H1 (cell line): ENCODE measurements around the gene UNK. TPM values are rescaled to one million over a fixed set of nuclear protein-coding genes. Genes with fewer than 3 reads are reported as not detected.
A peak's percentile ranks its signal among the peaks of the same experiment; 100 is the strongest.

Source experiments
- CTCF ChIA-PET: fragments of 300-600 bp; sonication (Branson Sonifier 250); formaldehyde crosslinking; loops from one replicate; lab custom pipeline; 2021; ENCODE audit not compliant: partially characterized antibody; lab: Charles Lee
- POLR2A ChIA-PET: fragments of 300-600 bp; sonication (Branson Sonifier 250); formaldehyde crosslinking; loops from one replicate; lab custom pipeline; 2021; ENCODE audit warnings: inconsistent platforms; ENCODE audit not compliant: partially characterized antibody; lab: Charles Lee
- DNase-seq, 2 experiments: peaks; one replicate each; pipeline versions ENCODE4 v3.0.0 to v3.0.0-alpha.2; 2010 to 2022; ENCODE audit warnings: low spot score in 2 of 2, low read depth in 1 of 2, mixed read lengths in 1 of 2
- FAIRE-seq: peaks from 2 replicates; lab custom pipeline; 2011; peaks lifted over from hg19 to GRCh38; lab: Jason Lieb, UNC
- H2AFZ ChIP-seq: 2 replicates; pipeline ENCODE4 v1.8.1; 2012; ENCODE audit warnings: low read length, inconsistent platforms
- H2AK5ac ChIP-seq: 2 replicates; pipeline ENCODE4 v1.6.1; 2013; ENCODE audit warnings: low read depth, low read length
- H2BK120ac ChIP-seq: replicated peaks from 2 replicates; pipeline ENCODE3; 2013; ENCODE audit warnings: low read depth, low read length, inconsistent platforms
- H2BK12ac ChIP-seq: 2 replicates; pipeline ENCODE4 v1.6.1; 2013; ENCODE audit warnings: low read depth, low read length
- H2BK15ac ChIP-seq: 2 replicates; pipeline ENCODE4 v1.6.1; 2013; ENCODE audit warnings: low read length
- H2BK20ac ChIP-seq: 2 replicates; pipeline ENCODE4 v1.6.1; 2013; ENCODE audit warnings: low read length
- H2BK5ac ChIP-seq: 2 replicates; pipeline ENCODE4 v1.6.1; 2013; ENCODE audit warnings: low read depth, low read length
- H3K14ac ChIP-seq: 2 replicates; pipeline ENCODE4 v1.6.1; 2013; ENCODE audit warnings: inconsistent platforms; ENCODE audit not compliant: insufficient read length
- H3K18ac ChIP-seq: 2 replicates; pipeline ENCODE4 v1.6.1; 2013; ENCODE audit warnings: low read length; ENCODE audit errors: extremely low read depth
- H3K23ac ChIP-seq: 2 replicates; pipeline ENCODE4 v1.6.1; 2013; ENCODE audit warnings: inconsistent platforms; ENCODE audit not compliant: insufficient read length
- H3K23me2 ChIP-seq: 2 replicates; pipeline ENCODE4 v1.6.1; 2013; ENCODE audit warnings: low read depth, low read length
- H3K27ac ChIP-seq: 2 replicates; pipeline ENCODE4 v1.6.1; 2011; ENCODE audit warnings: low read depth, low read length, inconsistent platforms
- H3K27me3 ChIP-seq, 4 experiments: replicated peaks in 1 of 4; 1 replicate in 1 of 4; 2 replicates in 3 of 4; pipeline versions ENCODE4 v1.6.1 to v1.8.1; 2011 to 2013; ENCODE audit warnings: low read length in 3 of 4, mild to moderate bottlenecking in 3 of 4, inconsistent platforms in 2 of 4, mixed read lengths in 2 of 4, moderate library complexity in 1 of 4; ENCODE audit not compliant: control insufficient read depth in 3 of 4, insufficient read depth in 3 of 4; ENCODE audit errors: extremely low read depth in 1 of 4
- H3K36me3 ChIP-seq, 4 experiments: 2 replicates each; pipeline versions ENCODE4 v1.6.1 to v1.8.1; 2011 to 2013; ENCODE audit warnings: mild to moderate bottlenecking in 4 of 4, low read length in 3 of 4, moderate library complexity in 2 of 4, control low read depth in 1 of 4, inconsistent platforms in 1 of 4; ENCODE audit not compliant: insufficient read depth in 4 of 4, control insufficient read depth in 2 of 4
- H3K4ac ChIP-seq: replicated peaks from 2 replicates; pipeline ENCODE3; 2013; ENCODE audit warnings: low read length, low read depth, mixed read lengths, inconsistent platforms; ENCODE audit not compliant: insufficient read length
- H3K4me1 ChIP-seq, 4 experiments: replicated peaks in 1 of 4; 1 replicate in 1 of 4; 2 replicates in 3 of 4; pipeline versions ENCODE4 v1.6.1 to v1.8.1; 2011 to 2013; ENCODE audit warnings: low read length in 3 of 4, inconsistent platforms in 2 of 4, mixed read lengths in 1 of 4; ENCODE audit not compliant: insufficient read depth in 4 of 4, control insufficient read depth in 3 of 4
- H3K4me2 ChIP-seq, 2 experiments: 2 replicates each; pipeline versions ENCODE4 v1.6.1 to v1.8.1; 2011 to 2013; ENCODE audit warnings: low read depth in 2 of 2, low read length in 2 of 2, control low read depth in 1 of 2, inconsistent platforms in 1 of 2, mild to moderate bottlenecking in 1 of 2; ENCODE audit not compliant: insufficient read depth in 1 of 2
- H3K4me3 ChIP-seq, 4 experiments: fragments of 200-600, 300-600 bp in 1 of 4; sonication (generic), shearing (Covaris generic), sonication (Bioruptor Twin) in 1 of 4; 2 replicates each; pipeline versions ENCODE4 v1.5.1 to v1.8.1; 2011 to 2016; ENCODE audit warnings: low read length in 4 of 4, low read depth in 3 of 4, control low read depth in 2 of 4, inconsistent platforms in 2 of 4, mild to moderate bottlenecking in 2 of 4, mixed read lengths in 1 of 4, moderate library complexity in 1 of 4; ENCODE audit not compliant: insufficient read depth in 2 of 4; ENCODE audit errors: extremely low read depth in 1 of 4
- H3K56ac ChIP-seq: replicated peaks from 2 replicates; pipeline ENCODE3; 2013; ENCODE audit warnings: low read depth, mild to moderate bottlenecking, mixed read lengths, low read length, inconsistent platforms; ENCODE audit not compliant: insufficient read length
- H3K79me1 ChIP-seq: 2 replicates; pipeline ENCODE4 v1.6.1; 2013; ENCODE audit warnings: low read depth, low read length, control low read depth
- H3K79me2 ChIP-seq, 2 experiments: 2 replicates each; pipeline versions ENCODE4 v1.6.1 to v1.8.1; 2012 to 2013; ENCODE audit warnings: low read length in 2 of 2, mild to moderate bottlenecking in 2 of 2, inconsistent platforms in 1 of 2; ENCODE audit not compliant: insufficient read depth in 2 of 2, control insufficient read depth in 1 of 2
- H3K9ac ChIP-seq, 4 experiments: replicated peaks in 1 of 4; 1 replicate in 1 of 4; 2 replicates in 3 of 4; pipeline versions ENCODE4 v1.6.1 to v1.8.1; 2011 to 2013; ENCODE audit warnings: low read depth in 3 of 4, low read length in 3 of 4, control low read depth in 2 of 4, mild to moderate bottlenecking in 2 of 4, moderate library complexity in 2 of 4, inconsistent platforms in 1 of 4; ENCODE audit errors: extremely low read depth in 1 of 4
- H3K9me3 ChIP-seq, 2 experiments: 2 replicates each; pipeline versions ENCODE4 v1.6.1 to v1.8.1; 2012 to 2013; ENCODE audit warnings: mild to moderate bottlenecking in 2 of 2, moderate library complexity in 2 of 2, control low read depth in 1 of 2, inconsistent platforms in 1 of 2, low read depth in 1 of 2, low read length in 1 of 2, mixed read lengths in 1 of 2; ENCODE audit not compliant: insufficient read depth in 2 of 2
- H4K20me1 ChIP-seq, 2 experiments: replicated peaks in 1 of 2; 2 replicates each; pipeline versions ENCODE3 to v1.8.1; 2011 to 2013; ENCODE audit warnings: inconsistent platforms in 2 of 2, low read length in 2 of 2, mild to moderate bottlenecking in 1 of 2; ENCODE audit not compliant: insufficient read depth in 2 of 2, control insufficient read depth in 1 of 2
- H4K5ac ChIP-seq: 2 replicates; pipeline ENCODE4 v1.6.1; 2013; ENCODE audit warnings: low read length, low read depth, mixed read lengths, inconsistent platforms; ENCODE audit not compliant: insufficient read length
- H4K8ac ChIP-seq: 2 replicates; pipeline ENCODE4 v1.8.0; 2013; ENCODE audit warnings: mild to moderate bottlenecking, moderate library complexity, low read length, inconsistent platforms; ENCODE audit not compliant: insufficient read depth; ENCODE audit errors: extremely low read depth
- H4K91ac ChIP-seq: replicated peaks from 2 replicates; pipeline ENCODE3; 2013; ENCODE audit warnings: low read length, mixed read lengths, inconsistent platforms; ENCODE audit not compliant: insufficient read length
- CBX5 ChIP-seq: fragments of 300-800, 300-1000 bp; sonication (generic); IDR thresholded peaks from 2 replicates; pipeline ENCODE4 v1.7.1; 2016; ENCODE audit warnings: antibody characterized with exemption, low read length, low read depth
- CREB1 ChIP-seq: IDR thresholded peaks from 2 replicates; pipeline ENCODE4 v1.6.1; 2012; ENCODE audit warnings: inconsistent platforms
- CTBP2 ChIP-seq: IDR thresholded peaks from 2 replicates; pipeline ENCODE4 v1.7.0; 2011; ENCODE audit warnings: borderline replicate concordance, mild to moderate bottlenecking, moderate library complexity, mixed read lengths, low read length; ENCODE audit not compliant: insufficient read depth, insufficient read length
- E2F6 ChIP-seq: IDR thresholded peaks from 2 replicates; pipeline ENCODE4 v1.6.1; 2012; ENCODE audit warnings: inconsistent platforms
- FOSL1 ChIP-seq: IDR thresholded peaks from 2 replicates; pipeline ENCODE4 v1.6.1; 2011; ENCODE audit warnings: mild to moderate bottlenecking, low read depth, low read length, moderate library complexity; ENCODE audit not compliant: insufficient read depth
- GABPA ChIP-seq: IDR thresholded peaks from 2 replicates; pipeline ENCODE4 v1.6.1; 2011; ENCODE audit warnings: mild to moderate bottlenecking, low read length, moderate library complexity, borderline replicate concordance; ENCODE audit not compliant: insufficient read depth
- SRF ChIP-seq: IDR thresholded peaks from 2 replicates; pipeline ENCODE4 v1.6.1; 2011; ENCODE audit warnings: mild to moderate bottlenecking, low read depth, low read length, moderate library complexity
- TCF12 ChIP-seq: IDR thresholded peaks from 2 replicates; pipeline ENCODE4 v1.6.1; 2011; ENCODE audit warnings: low read depth, mild to moderate bottlenecking, low read length
- TEAD4 ChIP-seq: IDR thresholded peaks from 2 replicates; pipeline ENCODE4 v1.6.1; 2012; ENCODE audit warnings: low read depth, low read length, inconsistent platforms, mixed read lengths
- WGBS, 2 experiments: shearing (Covaris generic) in 1 of 2; methylation state at CpG; one replicate each; pipeline versions ENCODE4 v1.1.6 to v1.1.7; 2013 to 2015; ENCODE audit warnings: low lambda C conversion rate in 2 of 2, mixed read lengths in 2 of 2, inconsistent platforms in 1 of 2, low coverage in 1 of 2, missing lambda C conversion rate in 1 of 2; ENCODE audit not compliant: insufficient replicate concordance in 2 of 2, insufficient coverage in 1 of 2, insufficient read length in 1 of 2; ENCODE audit errors: extremely low coverage in 1 of 2, missing lambda C conversion rate in 1 of 2; 5-methylcytosine and 5-hydroxymethylcytosine counted together
- polyA plus RNA-seq, 7 experiments: library from polyadenylated mRNA; depleted of rRNA in 3 of 7; stranded (reverse) in 5 of 7; unstranded in 2 of 7; fragments of >200 nt in 5 of 7; fragments of 200-250 nt in 2 of 7; gene quantifications; 1 replicate in 5 of 7; 2 replicates in 1 of 7; 4 replicates in 1 of 7; pipeline versions ENCODE4 v1.2.1 to v1.2.3, GENCODE V29; 2011 to 2013; ENCODE audit warnings: missing spikeins in 2 of 7, mixed read lengths in 2 of 7
- total RNA-seq: library from RNA; stranded (reverse); fragmentation: NEBNext Ultra II Directional; extraction: Animal tissue kit (Norgen Biotek cat#: 25700); gene quantifications from 2 replicates; pipeline ENCODE4 v1.2.1, GENCODE V29; 2021
- TF ChIP-seq, protein P1 (sequence below), 3 experiments: IDR thresholded peaks; 1 replicate in 2 of 3; 2 replicates in 1 of 3; pipeline versions ENCODE4 v1.5.1 to v1.6.1; 2011; ENCODE audit warnings: low read length in 3 of 3, mild to moderate bottlenecking in 3 of 3, inconsistent platforms in 2 of 3, low read depth in 1 of 3, moderate library complexity in 1 of 3; ENCODE audit not compliant: insufficient read depth in 1 of 3; ENCODE audit errors: control extremely low read depth in 1 of 3

Gene UNK
- total and polyA plus RNA-seq, 2 of the 8 experiments (the other 6 are each of a cell fraction or from before 2014, with no cell fraction given) = 24.2 to 33.3 TPM

DNA sequence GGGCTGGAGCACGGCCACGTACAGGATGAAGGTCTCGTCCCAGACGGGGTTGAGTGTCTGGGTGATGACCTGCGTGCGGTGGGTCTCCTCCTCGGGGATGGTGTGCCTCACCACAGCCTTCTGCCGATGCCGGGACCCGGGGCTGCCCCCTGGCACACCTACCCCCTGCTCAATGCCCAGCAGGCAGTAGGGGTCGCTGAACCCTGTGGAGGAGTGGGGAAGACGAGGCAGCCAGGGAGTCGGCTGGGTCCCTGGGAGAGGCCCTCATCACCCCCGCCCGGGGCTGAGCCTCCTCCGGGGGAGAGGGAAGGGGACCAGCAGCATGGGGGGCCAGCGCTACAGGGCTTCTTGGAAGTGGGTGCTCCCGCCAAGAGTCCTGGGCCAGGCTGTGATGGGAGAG lies 57.8 kb downstream of the UNK start:
- H4K5ac ChIP-seq = no peak overlapping the region
- no peaks in the 10 kb centered on the region for H3K79me1 ChIP-seq
- no peak overlapping the region for H3K23ac ChIP-seq
- H3K79me2 ChIP-seq = no peaks in the 10 kb centered on the region
- H3K9me3 ChIP-seq = no peaks in the 10 kb centered on the region
- no peaks in the 10 kb centered on the region for H3K23me2 ChIP-seq
- peaks cover 0 to 8% (median 6%) of the 10 kb centered on the region in 4 experiments; a peak in 4 of 7 replicates for H3K4me1 ChIP-seq
- no peak overlapping the region for H3K4me3 ChIP-seq
- POLR2A ChIA-PET = interaction anchor here (4.2 kb wide), 1 partner anchor 9 kb away, joined by 36 read pairs; no protein-coding TSS in a partner anchor
- no peak overlapping the region for H3K56ac ChIP-seq
- H3K27me3 ChIP-seq = no peaks in the 10 kb centered on the region
- H2AK5ac ChIP-seq = no peak overlapping the region
- DNase-seq (no peak), FAIRE-seq (no peak)
- H3K4me2 ChIP-seq = no peak overlapping the region
- H4K8ac ChIP-seq = peak overlapping the region; percentile 51; the same call in 1 of the 2 replicates
- no peak overlapping the region for H4K91ac ChIP-seq
- CTCF ChIA-PET = interaction anchor here (0.6 to 27.2 kb wide), 4 partner anchors 10 to 156 kb away, joined by 3 to 563 read pairs (median 82); partner anchors contain the start of gene WBP2
- no peak overlapping the region for H3K4ac ChIP-seq
- H3K14ac ChIP-seq = no peak overlapping the region
- H2AFZ ChIP-seq = no peak overlapping the region
- H3K36me3 ChIP-seq = peaks cover 2 to 10% (median 9%) of the 10 kb centered on the region in 4 experiments; a peak in 6 of 8 replicates
- H4K20me1 ChIP-seq = peaks cover 0 to 1% of the 10 kb centered on the region in 2 experiments
- H2BK12ac ChIP-seq = 0 out of 2 replicates have a peak overlapping the region, but pooled peaks have one; percentile 12
- no peak overlapping the region for H2BK20ac ChIP-seq
- 88% methylated on average over 17 of the region's 18 CpGs; no CpG with 5 or more reads in 1 of the 2 experiments for WGBS, 2 experiments
- H2BK15ac ChIP-seq = no peak overlapping the region
- no peak overlapping the region for H2BK5ac ChIP-seq
- no peak overlapping the region for H2BK120ac ChIP-seq
- no peak overlapping the region for H3K9ac ChIP-seq
- H3K27ac ChIP-seq = no peak overlapping the region
- no peak overlapping the region for H3K18ac ChIP-seq
- TF ChIP-seq CBX5 (no peak), TCF12 (no peak), E2F6 (no peak), GABPA (no peak), FOSL1 (no peak), TEAD4 (no peak), CREB1 (no peak), SRF (no peak), CTBP2 (no peak)
- TF ChIP-seq, protein P1, sequence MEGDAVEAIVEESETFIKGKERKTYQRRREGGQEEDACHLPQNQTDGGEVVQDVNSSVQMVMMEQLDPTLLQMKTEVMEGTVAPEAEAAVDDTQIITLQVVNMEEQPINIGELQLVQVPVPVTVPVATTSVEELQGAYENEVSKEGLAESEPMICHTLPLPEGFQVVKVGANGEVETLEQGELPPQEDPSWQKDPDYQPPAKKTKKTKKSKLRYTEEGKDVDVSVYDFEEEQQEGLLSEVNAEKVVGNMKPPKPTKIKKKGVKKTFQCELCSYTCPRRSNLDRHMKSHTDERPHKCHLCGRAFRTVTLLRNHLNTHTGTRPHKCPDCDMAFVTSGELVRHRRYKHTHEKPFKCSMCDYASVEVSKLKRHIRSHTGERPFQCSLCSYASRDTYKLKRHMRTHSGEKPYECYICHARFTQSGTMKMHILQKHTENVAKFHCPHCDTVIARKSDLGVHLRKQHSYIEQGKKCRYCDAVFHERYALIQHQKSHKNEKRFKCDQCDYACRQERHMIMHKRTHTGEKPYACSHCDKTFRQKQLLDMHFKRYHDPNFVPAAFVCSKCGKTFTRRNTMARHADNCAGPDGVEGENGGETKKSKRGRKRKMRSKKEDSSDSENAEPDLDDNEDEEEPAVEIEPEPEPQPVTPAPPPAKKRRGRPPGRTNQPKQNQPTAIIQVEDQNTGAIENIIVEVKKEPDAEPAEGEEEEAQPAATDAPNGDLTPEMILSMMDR (IDR thresholded peaks at IDR 0.05; ENCODE audit: control extremely low read depth in 1 of 3, insufficient read depth in 1 of 3, low read depth in 1 of 3, low read length in 3 of 3) = no peak
